Measurements from ENCODE around the gene LAS1L. TPM values are rescaled to one million over a fixed set of nuclear protein-coding genes. Genes with fewer than 3 reads are reported as not detected.
"Not testable (repeated sequence)": the region's sequence is repeated elsewhere in the genome, so short reads cannot be mapped to it uniquely, and the experiment has no call there.

LAS1L gene
- total RNA-seq (2014; rRNA removed; shearing (Covaris generic)) = 52.8 and 66.8 TPM in 2 replicates

GRCh38 chrX:65534450-65535292 lies at the start of gene LAS1L:
TSS of gene LAS1L (minus strand) at chrX:65534787. CDS start at chrX:65534715, 72 bp downstream.
- peak; percentile 98 for DNase-seq (ENCODE audit: low read depth)

- no peak for DNase-seq (ENCODE audit: low read depth)
Observed at GRCh38 chrX:65582450-65583082, 48.0 kb upstream of the LAS1L start.

- peak; percentile 78 for DNase-seq (ENCODE audit: low read depth)
Observed at GRCh38 chrX:65581661-65582339, 47.2 kb upstream of the LAS1L start.

- no peak for DNase-seq (ENCODE audit: low read depth)
Observed at GRCh38 chrX:65578346-65578745, 43.8 kb upstream of the LAS1L start.

GRCh38 chrX:65576160-65576559 lies 41.6 kb upstream of the LAS1L start:
- no peak for DNase-seq (ENCODE audit: low read depth)

- DNase-seq (ENCODE audit: low read depth) = peak; percentile 51
Observed at GRCh38 chrX:65575022-65575421, 40.4 kb upstream of the LAS1L start.

- DNase-seq (ENCODE audit: low read depth) = no peak
Observed at GRCh38 chrX:65574356-65574755, 39.8 kb upstream of the LAS1L start.

- no peak for DNase-seq (ENCODE audit: low read depth)
Observed at GRCh38 chrX:65572971-65573370, 38.4 kb upstream of the LAS1L start.

- DNase-seq (ENCODE audit: low read depth) = not testable (repeated sequence)
Observed at GRCh38 chrX:65562850-65563249, 28.3 kb upstream of the LAS1L start.

GRCh38 chrX:65551489-65552339 lies 17.1 kb upstream of the LAS1L start:
- no peak for DNase-seq (ENCODE audit: low read depth)

- DNase-seq (ENCODE audit: low read depth) = no peak
Observed at GRCh38 chrX:65551086-65551485, 16.5 kb upstream of the LAS1L start.

GRCh38 chrX:65545456-65545855 lies 10.9 kb upstream of the LAS1L start:
- no peak for DNase-seq (ENCODE audit: low read depth)

GRCh38 chrX:65537229-65537628 lies 2.6 kb upstream of the LAS1L start:
- peak; percentile 59 for DNase-seq (ENCODE audit: low read depth)

- DNase-seq (ENCODE audit: low read depth) = peak; percentile 55
Observed at GRCh38 chrX:65536291-65536690, 1.7 kb upstream of the LAS1L start.

- peak; percentile 8 for DNase-seq (ENCODE audit: low read depth)
Observed at GRCh38 chrX:65532016-65532415, 2.6 kb downstream of the LAS1L start.

- peak; percentile 39 for DNase-seq (ENCODE audit: low read depth)
Observed at GRCh38 chrX:65528705-65529340, 5.8 kb downstream of the LAS1L start.

GRCh38 chrX:65528293-65528692 lies 6.3 kb downstream of the LAS1L start:
- no peak for DNase-seq (ENCODE audit: low read depth)

- DNase-seq (ENCODE audit: low read depth) = no peak
Observed at GRCh38 chrX:65524139-65524538, 10.4 kb downstream of the LAS1L start.

GRCh38 chrX:65522739-65523372 lies 11.7 kb downstream of the LAS1L start:
- peak; percentile 88 for DNase-seq (ENCODE audit: low read depth)

- DNase-seq (ENCODE audit: low read depth) = not testable (repeated sequence)
Observed at GRCh38 chrX:65519530-65519929, 15.1 kb downstream of the LAS1L start.

- DNase-seq (ENCODE audit: low read depth) = not testable (repeated sequence)
Observed at GRCh38 chrX:65518980-65519379, 15.6 kb downstream of the LAS1L start.
